MCF 10A (cell line): Measurements from ENCODE around the gene ZDHHC4. TPM values are rescaled to one million over a fixed set of nuclear protein-coding genes. Genes with fewer than 3 reads are reported as not detected.
A peak's percentile ranks its signal among the peaks of the same experiment; 100 is the strongest.
"Not testable (repeated sequence)": the region's sequence is repeated elsewhere in the genome, so short reads cannot be mapped to it uniquely, and the experiment has no call there.

Experiments used
- BruUV-seq: library from RNA; stranded (reverse); fragments of 400-500 nt; replicated peaks from 2 replicates; lab custom pipeline; 2021; lab: Mats Ljungman, UMichigan
- CTCF ChIA-PET: fragments of 300-600 bp; sonication (Branson Sonifier 250); formaldehyde crosslinking; extraction: SDS; loops from one replicate; lab custom pipeline; 2021; ENCODE audit warnings: antibody characterized with exemption, inconsistent platforms; lab: Yijun Ruan, JAX
- POLR2A ChIA-PET: fragments of 300-600, 350-650 bp; sonication (Branson Sonifier 250); formaldehyde crosslinking; extraction: SDS; loops from one replicate; lab custom pipeline; 2020; ENCODE audit warnings: antibody characterized with exemption, inconsistent platforms; lab: Yijun Ruan, JAX
- DNase-seq: peaks from one replicate; pipeline ENCODE4 v3.0.0-alpha.2; 2018; ENCODE audit not compliant: unreplicated experiment
- H3K27ac Mint-ChIP-seq: one replicate; pipeline ENCODE4 v1.8.0; 2022; ENCODE audit warnings: mild to moderate bottlenecking, low read depth, mixed read lengths; ENCODE audit not compliant: unreplicated experiment
- H3K27me3 Mint-ChIP-seq: one replicate; pipeline ENCODE4 v1.8.0; 2022; ENCODE audit warnings: mixed read lengths; ENCODE audit not compliant: insufficient read depth, unreplicated experiment
- H3K36me3 Mint-ChIP-seq: one replicate; pipeline ENCODE4 v1.8.0; 2022; ENCODE audit warnings: mild to moderate bottlenecking, moderate library complexity, mixed read lengths; ENCODE audit not compliant: insufficient read depth, unreplicated experiment
- H3K4me1 Mint-ChIP-seq: one replicate; pipeline ENCODE4 v1.8.0; 2022; ENCODE audit warnings: mixed read lengths; ENCODE audit not compliant: insufficient read depth, unreplicated experiment
- H3K4me3 Mint-ChIP-seq: one replicate; pipeline ENCODE4 v1.8.0; 2022; ENCODE audit warnings: mild to moderate bottlenecking, moderate library complexity, mixed read lengths; ENCODE audit not compliant: unreplicated experiment
- H3K9me3 Mint-ChIP-seq: one replicate; pipeline ENCODE4 v1.8.0; 2022; ENCODE audit warnings: mixed read lengths; ENCODE audit not compliant: unreplicated experiment
- CTCF ChIP-seq: fragments of 200-600 bp; IDR thresholded peaks from one replicate; pipeline ENCODE4 v1.8.0; 2022; ENCODE audit warnings: antibody characterized with exemption, mild to moderate bottlenecking; ENCODE audit not compliant: unreplicated experiment
- intact Hi-C: fragments of 100-400 bp; cut with micrococcal nuclease; formaldehyde crosslinking; loops from 2 replicates; pipeline ENCODE4 v1.14.1; 2022
- total RNA-seq: library from RNA; stranded (reverse); gene quantifications from 2 replicates; pipeline ENCODE4 v1.2.3, GENCODE V29; 2022

ZDHHC4 gene
- total RNA-seq, 1 experiment from 2014 or later = 45.6 TPM

- H3K27me3 Mint-ChIP-seq = no peaks in the 10 kb centered on the region
- DNase-seq = no peak
- H3K36me3 Mint-ChIP-seq = peaks cover 10% of the 10 kb centered on the region
- TSS peak; percentile 74 for BruUV-seq
- H3K9me3 Mint-ChIP-seq = no peaks in the 10 kb centered on the region
- TF ChIP-seq CTCF = no peak
- ChIA-PET CTCF (interaction anchor here (0.6 to 3.0 kb wide), 6 partner anchors 10 to 977 kb away, joined by 3 to 12 read pairs (median 3); no protein-coding TSS in a partner anchor), POLR2A (interaction anchor here (0.7 kb wide), 1 partner anchor 13 kb away, joined by 3 read pairs; the partner anchor contains the start of gene INTS15)
- intact Hi-C loops = no loop called here
- peaks cover 10% of the 10 kb centered on the region for H3K4me1 Mint-ChIP-seq
- H3K27ac Mint-ChIP-seq = peak overlapping the region; percentile 95
- peak overlapping the region; percentile 85 for H3K4me3 Mint-ChIP-seq
These were observed 1.0 kb upstream of the ZDHHC4 start for GRCh38 chr7:6576024-6576866.

DNA sequence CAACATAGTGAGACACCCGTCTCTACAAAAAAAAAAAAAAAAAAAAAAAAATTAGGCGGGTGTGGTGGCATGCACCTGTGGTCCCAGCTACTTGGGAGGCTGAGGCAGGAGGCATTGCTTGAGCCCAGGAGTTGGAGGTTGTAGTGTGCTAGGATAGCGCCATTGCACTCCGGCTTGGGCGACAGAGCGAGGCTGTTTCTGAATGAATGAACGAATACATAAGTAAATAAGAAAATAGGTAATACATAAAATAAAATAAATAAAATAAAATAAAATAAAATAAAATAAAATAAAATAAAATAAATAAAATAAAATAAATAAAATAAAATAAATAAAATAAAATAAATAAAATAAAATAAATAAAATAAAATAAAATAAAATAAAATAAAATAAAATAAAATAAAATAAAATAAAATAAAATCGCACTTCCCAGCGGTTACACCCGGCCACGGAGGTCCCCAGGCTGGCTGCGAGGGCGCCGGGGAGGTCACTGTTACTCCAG, 336 bp upstream of the ZDHHC4 start:
- POLR2A ChIA-PET = interaction anchor here (0.7 to 1.2 kb wide), 2 partner anchors 11 to 13 kb away, joined by 4 read pairs; partner anchors contain the start of gene INTS15
- H3K27me3 Mint-ChIP-seq, intact Hi-C loops, DNase-seq, BruUV-seq, H3K9me3 Mint-ChIP-seq: not testable (repeated sequence)
- Mint-ChIP-seq H3K27ac (peak overlapping the region; percentile 95), H3K4me3 (peak overlapping the region; percentile 85), H3K36me3 (peaks cover 17% of the 10 kb centered on the region), H3K4me1 (peaks cover 10% of the 10 kb centered on the region)
- CTCF ChIA-PET = interaction anchor here (0.7 to 1.8 kb wide), 3 partner anchors 13 to 281 kb away, joined by 3 to 15 read pairs (median 4); partner anchors contain the start of gene INTS15

DNA sequence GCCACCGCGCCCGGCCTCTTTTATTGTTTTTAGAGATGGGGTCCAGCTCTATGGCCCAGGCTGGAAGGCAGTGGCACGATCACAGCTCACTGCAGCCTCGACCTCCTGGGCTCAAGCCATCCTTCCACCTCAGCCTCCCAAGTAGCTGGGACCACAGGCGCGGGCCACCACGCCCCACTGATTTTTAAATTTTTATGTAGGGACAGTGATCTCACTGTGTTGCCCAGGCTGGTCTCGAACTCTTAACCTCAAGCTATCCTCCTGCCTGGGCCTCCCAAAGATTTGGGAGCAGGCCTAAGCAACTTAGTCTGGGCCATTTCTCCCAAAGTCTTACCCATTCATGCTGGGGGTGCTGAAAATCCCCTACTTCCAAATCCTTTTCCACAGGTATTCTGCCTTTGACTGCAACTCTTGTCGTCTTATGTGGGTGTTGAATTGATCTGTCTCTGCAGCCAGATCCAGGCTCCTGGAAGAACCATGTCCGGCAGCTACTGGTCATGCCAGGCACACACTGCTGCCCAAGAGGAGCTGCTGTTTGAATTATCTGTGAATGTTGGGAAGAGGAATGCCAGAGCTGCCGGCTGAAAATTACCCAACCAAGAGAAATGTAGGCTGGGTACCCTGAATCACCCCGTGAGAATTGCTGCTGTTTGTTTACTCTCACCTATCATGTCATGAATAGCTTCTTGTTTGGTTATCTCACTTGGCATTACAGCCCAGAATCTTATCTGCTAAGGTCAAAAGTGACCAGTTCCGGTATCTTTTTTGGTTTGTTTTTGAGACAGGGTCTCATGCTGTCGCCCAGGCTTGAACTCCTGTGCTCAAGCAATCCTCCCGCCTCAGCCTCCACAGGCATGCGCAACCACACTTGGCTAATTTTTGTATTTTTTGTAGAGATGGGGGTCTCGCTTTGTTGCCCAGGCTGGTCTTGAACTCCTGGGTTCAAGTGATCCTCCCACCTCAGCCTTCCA, 1.1 kb downstream of the ZDHHC4 start:
- CTCF ChIA-PET = interaction anchor here (0.6 to 1.8 kb wide), 4 partner anchors 12 to 1533 kb away, joined by 3 to 15 read pairs (median 4); partner anchors contain the start of gene INTS15
- no peak for DNase-seq
- POLR2A ChIA-PET = interaction anchor here (1.2 kb wide), 1 partner anchor 11 kb away, joined by 4 read pairs; the partner anchor contains the start of gene INTS15
- BruUV-seq = no TSS peak
- intact Hi-C loops = no loop called here
- peaks cover 10% of the 10 kb centered on the region for H3K4me1 Mint-ChIP-seq
- H3K27me3 Mint-ChIP-seq = no peaks in the 10 kb centered on the region
- peak overlapping the region; percentile 95 for H3K27ac Mint-ChIP-seq
- H3K4me3 Mint-ChIP-seq = peak overlapping the region; percentile 85
- TF ChIP-seq CTCF = no peak
- H3K9me3 Mint-ChIP-seq = no peaks in the 10 kb centered on the region
- H3K36me3 Mint-ChIP-seq = peaks cover 32% of the 10 kb centered on the region

DNA sequence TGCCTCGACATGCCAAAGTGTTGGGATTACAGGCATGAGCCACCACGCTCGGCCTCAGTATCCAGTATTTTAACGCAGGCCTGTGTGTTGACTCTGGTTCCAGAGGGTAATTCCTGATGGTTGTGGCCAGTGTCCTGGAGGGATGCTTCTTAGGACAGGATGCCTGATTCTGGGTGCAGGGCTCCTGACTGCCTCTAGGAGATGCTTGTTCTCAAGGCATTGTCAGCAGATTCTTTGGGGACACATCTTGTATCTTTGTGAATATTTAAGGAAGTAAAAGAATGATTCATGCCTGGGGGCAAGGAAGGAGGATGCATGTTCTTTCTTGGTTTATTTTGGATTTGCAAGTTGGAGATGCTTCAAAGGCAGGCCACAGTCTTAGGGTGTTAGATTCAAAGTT, 2.2 kb downstream of the ZDHHC4 start:
- DNase-seq = no peak
- no peak for TF ChIP-seq CTCF
- ChIA-PET CTCF (interaction anchor here (2.9 kb wide), 1 partner anchor 11 kb away, joined by 13 read pairs; the partner anchor contains the start of gene INTS15), POLR2A (no interaction called here)
- no TSS peak for BruUV-seq
- Mint-ChIP-seq H3K27ac (peak overlapping the region; percentile 23), H3K9me3 (no peaks in the 10 kb centered on the region), H3K27me3 (no peaks in the 10 kb centered on the region), H3K36me3 (peaks cover 37% of the 10 kb centered on the region), H3K4me1 (peaks cover 10% of the 10 kb centered on the region), H3K4me3 (no peak overlapping the region)
- intact Hi-C loops = no loop called here

- H3K27ac Mint-ChIP-seq, POLR2A ChIA-PET, intact Hi-C loops, BruUV-seq, H3K4me1 Mint-ChIP-seq, H3K4me3 Mint-ChIP-seq, H3K27me3 Mint-ChIP-seq, DNase-seq, H3K9me3 Mint-ChIP-seq: not testable (repeated sequence)
- CTCF ChIA-PET = interaction anchor here (0.6 to 0.7 kb wide), 3 partner anchors 10 to 391 kb away, joined by 3 read pairs; no protein-coding TSS in a partner anchor
- H3K36me3 Mint-ChIP-seq = peaks cover 67% of the 10 kb centered on the region
These were observed 8.6 kb downstream of the ZDHHC4 start for GRCh38 chr7:6585746-6586432.
